ENCODE measurements around the gene PHLDB3. TPM values are rescaled to one million over a fixed set of nuclear protein-coding genes. Genes with fewer than 3 reads are reported as not detected.

Gene PHLDB3
- polyA plus RNA-seq, 2 of the 4 experiments (the other 2 are of a cell fraction): 5.5 to 12.0 TPM

DNA sequence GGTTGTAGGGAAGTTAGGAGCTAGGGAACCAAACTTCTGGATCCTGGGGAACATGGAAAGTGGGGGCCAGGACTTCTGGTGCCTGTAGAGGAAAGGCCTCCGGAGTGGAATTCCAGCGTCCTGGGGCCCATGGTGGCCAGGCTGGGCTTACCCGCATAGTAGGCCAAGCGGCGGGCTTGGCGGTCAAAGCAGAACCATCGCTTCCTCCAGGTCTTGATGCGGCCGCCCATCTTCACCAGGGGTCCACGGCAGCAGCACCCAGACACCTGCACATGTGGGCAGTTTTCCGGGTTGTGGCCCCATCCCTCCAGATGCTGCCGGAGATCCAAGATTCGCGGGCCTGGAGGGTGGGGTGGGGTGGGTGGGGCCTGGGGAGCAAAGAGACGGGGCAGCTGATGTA lies 25.3 kb downstream of the PHLDB3 start:
- FAIRE-seq (no peak), DNase-seq (ENCODE audit: low read depth in 1 of 2, low spot score in 1 of 2) (no peak), ATAC-seq (no peak)
- Histone ChIP-seq H3K4me3 (no peak overlapping the region), H3K4me1 (0 out of 3 replicates have a peak, but pooled peaks cover 4% of the 10 kb centered on the region), H3K9me3 (no peaks in the 10 kb centered on the region), H3K4me2 (no peak overlapping the region), H3K27ac (no peak overlapping the region)
- TF ChIP-seq CHD2 (IDR thresholded peaks at IDR 0.05; ENCODE audit: low read length, partially characterized antibody) (no peak), RARB (CRISPR knock-in tag; IDR thresholded peaks at IDR 0.05) (no peak), USF2 (IDR thresholded peaks at IDR 0.05) (no peak), EP300 (IDR thresholded peaks at IDR 0.05) (no peak), HDAC2 (IDR thresholded peaks at IDR 0.05) (no peak), TFCP2L1 (CRISPR knock-in tag; IDR thresholded peaks at IDR 0.05) (no peak), MAZ (IDR thresholded peaks at IDR 0.05; ENCODE audit: borderline replicate concordance, low read depth, low read length) (no peak), RNF2 (IDR thresholded peaks at IDR 0.05; ENCODE audit: borderline replicate concordance, low read depth) (no peak), BCL3 (IDR thresholded peaks at IDR 0.05) (no peak), RAD21 (conservative IDR thresholded peaks at IDR 0.05 in 1 of 2, IDR thresholded peaks at IDR 0.05 in 1 of 2) (no peak)
- TF ChIP-seq, protein P1, sequence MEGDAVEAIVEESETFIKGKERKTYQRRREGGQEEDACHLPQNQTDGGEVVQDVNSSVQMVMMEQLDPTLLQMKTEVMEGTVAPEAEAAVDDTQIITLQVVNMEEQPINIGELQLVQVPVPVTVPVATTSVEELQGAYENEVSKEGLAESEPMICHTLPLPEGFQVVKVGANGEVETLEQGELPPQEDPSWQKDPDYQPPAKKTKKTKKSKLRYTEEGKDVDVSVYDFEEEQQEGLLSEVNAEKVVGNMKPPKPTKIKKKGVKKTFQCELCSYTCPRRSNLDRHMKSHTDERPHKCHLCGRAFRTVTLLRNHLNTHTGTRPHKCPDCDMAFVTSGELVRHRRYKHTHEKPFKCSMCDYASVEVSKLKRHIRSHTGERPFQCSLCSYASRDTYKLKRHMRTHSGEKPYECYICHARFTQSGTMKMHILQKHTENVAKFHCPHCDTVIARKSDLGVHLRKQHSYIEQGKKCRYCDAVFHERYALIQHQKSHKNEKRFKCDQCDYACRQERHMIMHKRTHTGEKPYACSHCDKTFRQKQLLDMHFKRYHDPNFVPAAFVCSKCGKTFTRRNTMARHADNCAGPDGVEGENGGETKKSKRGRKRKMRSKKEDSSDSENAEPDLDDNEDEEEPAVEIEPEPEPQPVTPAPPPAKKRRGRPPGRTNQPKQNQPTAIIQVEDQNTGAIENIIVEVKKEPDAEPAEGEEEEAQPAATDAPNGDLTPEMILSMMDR (IDR thresholded peaks at IDR 0.05): no peak
- TF ChIP-seq, protein P2, sequence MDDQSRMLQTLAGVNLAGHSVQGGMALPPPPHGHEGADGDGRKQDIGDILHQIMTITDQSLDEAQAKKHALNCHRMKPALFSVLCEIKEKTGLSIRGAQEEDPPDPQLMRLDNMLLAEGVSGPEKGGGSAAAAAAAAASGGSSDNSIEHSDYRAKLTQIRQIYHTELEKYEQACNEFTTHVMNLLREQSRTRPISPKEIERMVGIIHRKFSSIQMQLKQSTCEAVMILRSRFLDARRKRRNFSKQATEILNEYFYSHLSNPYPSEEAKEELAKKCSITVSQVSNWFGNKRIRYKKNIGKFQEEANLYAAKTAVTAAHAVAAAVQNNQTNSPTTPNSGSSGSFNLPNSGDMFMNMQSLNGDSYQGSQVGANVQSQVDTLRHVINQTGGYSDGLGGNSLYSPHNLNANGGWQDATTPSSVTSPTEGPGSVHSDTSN (IDR thresholded peaks at IDR 0.05): no peak
- ChIA-PET POLR2A (interaction anchor here (1.2 kb wide), 1 partner anchor 16 kb away, joined by 3 read pairs; no protein-coding TSS in a partner anchor), CTCF (interaction anchor here (1.7 to 7.1 kb wide), 4 partner anchors 14 to 41 kb away, joined by 4 to 37 read pairs (median 15); partner anchors contain the start of genes LYPD3 and PHLDB3)
- 94% methylated on average over 12 of the region's 15 CpGs for WGBS (ENCODE audit: missing lambda C conversion rate)

DNA sequence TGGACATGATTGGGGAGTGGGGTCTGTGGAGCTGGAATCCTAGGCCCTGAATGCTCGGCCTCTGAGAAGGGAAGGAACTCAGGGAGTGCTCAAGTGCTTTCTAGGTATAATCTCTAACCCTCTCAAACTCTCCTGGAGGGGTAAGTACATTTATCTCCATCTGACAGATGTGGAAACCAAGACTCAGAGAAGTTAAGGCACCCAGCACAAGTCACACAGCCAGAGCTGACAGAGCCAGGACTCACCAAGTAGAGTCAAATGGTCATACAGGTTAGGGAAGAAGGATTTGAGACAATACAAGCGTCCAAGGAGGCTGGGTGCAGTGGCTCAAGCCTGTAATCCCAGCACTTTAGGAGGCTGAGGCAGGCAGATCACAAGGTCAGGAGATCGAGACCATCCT lies 26.2 kb downstream of the PHLDB3 start:
- ChIA-PET POLR2A (no interaction called here), CTCF (interaction anchor here (1.4 to 7.1 kb wide), 4 partner anchors 26 to 53 kb away, joined by 4 to 37 read pairs (median 15); partner anchors contain the start of gene PHLDB3)
- TF ChIP-seq NR3C1 (IDR thresholded peaks at IDR 0.05) (no peak), POLR2A (IDR thresholded peaks at IDR 0.05; ENCODE audit: low read length) (no peak), MYC (IDR thresholded peaks at IDR 0.05; ENCODE audit: borderline replicate concordance, low read length) (no peak), USF2 (IDR thresholded peaks at IDR 0.05) (no peak), ZNF302 (CRISPR knock-in tag; IDR thresholded peaks at IDR 0.05) (no peak), HOXB5 (CRISPR knock-in tag; IDR thresholded peaks at IDR 0.05) (no peak), SMC3 (IDR thresholded peaks at IDR 0.05) (no peak), GATA3 (IDR thresholded peaks at IDR 0.05; ENCODE audit: borderline replicate concordance) (no peak), SREBF2 (IDR thresholded peaks at IDR 0.05) (no peak), FOSL2 (IDR thresholded peaks at IDR 0.05) (no peak), FOSL2 (CRISPR knock-in tag; IDR thresholded peaks at IDR 0.05) (no peak), RARB (CRISPR knock-in tag; IDR thresholded peaks at IDR 0.05) (no peak), RCOR1 (IDR thresholded peaks at IDR 0.05; ENCODE audit: low read depth, low read length) (no peak), ZSCAN20 (CRISPR knock-in tag; IDR thresholded peaks at IDR 0.05) (no peak)
- TF ChIP-seq, protein P2 (IDR thresholded peaks at IDR 0.05): no peak
- Histone ChIP-seq H3K9me3 (no peaks in the 10 kb centered on the region), H3K4me1 (0 out of 3 replicates have a peak, but pooled peaks cover 4% of the 10 kb centered on the region), H3K27ac (no peak overlapping the region), H3K4me3 (no peak overlapping the region), H3K4me2 (no peak overlapping the region)
- WGBS (ENCODE audit: missing lambda C conversion rate): 67% methylated on average over 3 of the region's 3 CpGs
- ATAC-seq (no peak), DNase-seq (ENCODE audit: low read depth in 1 of 2, low spot score in 1 of 2) (no peak), FAIRE-seq (no peak)
